Fibroblast of skin of right quadriceps (primary cell): ENCODE results near the gene NOVA2.

ENCODE experiments used
- DNase-seq: peaks from one replicate; pipeline ENCODE4 v3.0.0-alpha.2; 2013

Gene NOVA2

GRCh38 chr19:45889210-45889885 is 84.3 kb downstream of the NOVA2 start:
- no peak for DNase-seq

GRCh38 chr19:45887200-45887710 is 86.4 kb downstream of the NOVA2 start:
- no peak for DNase-seq

- peak; percentile 95 for DNase-seq
Measured at GRCh38 chr19:45886427-45887199, 87.1 kb downstream of the NOVA2 start.

GRCh38 chr19:45885556-45886426 is 87.9 kb downstream of the NOVA2 start, which contains the start of gene IRF2BP1:
IRF2BP1 (minus strand) TSS chr19:45886141; CDS start chr19:45885774, 367 bp downstream.
- peak; percentile 92 for DNase-seq

- no peak for DNase-seq
Measured at GRCh38 chr19:45884682-45885555, 88.7 kb downstream of the NOVA2 start.

GRCh38 chr19:45883881-45884681 is 89.6 kb downstream of the NOVA2 start:
- DNase-seq = no peak
